Measurements from ENCODE around the gene AKT2. TPM values are rescaled to one million over a fixed set of nuclear protein-coding genes. Genes with fewer than 3 reads are reported as not detected.

Gene AKT2
- total RNA-seq, 1 donor from 2014 or later = 197 TPM

DNA sequence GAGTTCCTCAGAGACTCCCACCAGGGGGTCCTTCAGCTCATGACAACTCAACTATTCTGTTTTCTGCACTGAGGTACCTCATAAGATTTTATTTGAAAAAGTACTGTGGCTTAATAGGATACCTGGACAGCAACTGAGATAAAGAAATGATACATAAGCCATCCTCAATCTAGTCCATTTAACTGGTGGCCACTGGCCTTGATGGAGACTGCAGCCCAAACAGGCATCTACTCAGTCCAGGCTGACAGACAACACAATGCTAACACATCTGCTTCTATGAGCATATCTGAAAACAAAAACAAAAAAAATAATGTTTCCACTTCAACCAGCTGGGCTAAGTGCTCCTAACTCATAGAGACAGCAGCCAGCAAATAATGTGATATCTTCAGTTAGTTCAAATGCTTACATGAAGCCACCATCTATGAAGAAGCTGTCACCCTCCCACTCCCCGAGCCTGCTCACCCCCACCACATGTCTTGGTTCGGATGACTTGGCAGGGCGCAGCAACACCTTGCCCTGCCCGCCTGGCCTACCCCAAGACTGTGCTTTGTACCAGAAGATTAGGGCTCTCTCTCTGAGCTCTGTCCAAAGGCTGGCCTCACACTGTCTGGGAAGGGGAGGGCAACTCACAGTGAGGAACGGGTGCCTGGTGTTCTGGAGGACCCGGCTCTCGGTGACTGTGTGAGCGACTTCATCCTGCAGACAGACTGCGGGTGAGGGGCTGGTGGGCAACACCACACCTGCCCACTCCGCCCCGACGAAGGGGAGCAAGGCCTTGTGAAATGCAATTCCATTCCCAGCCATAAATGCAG, 45.5 kb downstream of the AKT2 start:
- peaks cover 6% of the 10 kb centered on the region for H3K27me3 Mint-ChIP-seq (ENCODE audit: unreplicated experiment)

DNA sequence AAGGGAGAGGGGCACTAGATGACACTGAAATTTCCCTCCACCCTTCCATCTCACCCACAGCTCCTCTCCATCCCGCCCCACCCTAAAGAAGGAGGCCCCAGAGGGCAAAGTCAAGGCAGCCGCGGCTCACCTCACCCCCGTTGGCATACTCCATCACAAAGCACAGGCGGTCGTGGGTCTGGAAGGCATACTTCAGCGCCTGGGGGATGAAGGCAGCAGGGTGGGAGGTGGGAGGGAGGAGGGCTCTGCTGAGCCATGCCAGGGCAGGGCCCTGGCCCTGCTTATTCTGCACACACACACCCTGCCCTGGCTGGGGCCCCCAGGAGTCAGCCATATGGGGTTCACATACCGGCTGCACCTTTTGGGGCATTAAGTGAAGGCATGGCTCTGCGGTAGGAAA, 46.4 kb downstream of the AKT2 start:
- H3K4me3 Mint-ChIP-seq (ENCODE audit: unreplicated experiment) = no peak overlapping the region
- no peaks in the 10 kb centered on the region for H3K4me1 Mint-ChIP-seq (ENCODE audit: low read depth, unreplicated experiment)
- no peaks in the 10 kb centered on the region for H3K36me3 Mint-ChIP-seq (ENCODE audit: unreplicated experiment)
- no peak for DNase-seq
- H3K9me3 Mint-ChIP-seq (ENCODE audit: unreplicated experiment) = peaks cover 2% of the 10 kb centered on the region
- TF ChIP-seq, protein P1, sequence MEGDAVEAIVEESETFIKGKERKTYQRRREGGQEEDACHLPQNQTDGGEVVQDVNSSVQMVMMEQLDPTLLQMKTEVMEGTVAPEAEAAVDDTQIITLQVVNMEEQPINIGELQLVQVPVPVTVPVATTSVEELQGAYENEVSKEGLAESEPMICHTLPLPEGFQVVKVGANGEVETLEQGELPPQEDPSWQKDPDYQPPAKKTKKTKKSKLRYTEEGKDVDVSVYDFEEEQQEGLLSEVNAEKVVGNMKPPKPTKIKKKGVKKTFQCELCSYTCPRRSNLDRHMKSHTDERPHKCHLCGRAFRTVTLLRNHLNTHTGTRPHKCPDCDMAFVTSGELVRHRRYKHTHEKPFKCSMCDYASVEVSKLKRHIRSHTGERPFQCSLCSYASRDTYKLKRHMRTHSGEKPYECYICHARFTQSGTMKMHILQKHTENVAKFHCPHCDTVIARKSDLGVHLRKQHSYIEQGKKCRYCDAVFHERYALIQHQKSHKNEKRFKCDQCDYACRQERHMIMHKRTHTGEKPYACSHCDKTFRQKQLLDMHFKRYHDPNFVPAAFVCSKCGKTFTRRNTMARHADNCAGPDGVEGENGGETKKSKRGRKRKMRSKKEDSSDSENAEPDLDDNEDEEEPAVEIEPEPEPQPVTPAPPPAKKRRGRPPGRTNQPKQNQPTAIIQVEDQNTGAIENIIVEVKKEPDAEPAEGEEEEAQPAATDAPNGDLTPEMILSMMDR (IDR thresholded peaks at IDR 0.05; ENCODE audit: partially characterized antibody, unreplicated experiment) = no peak
- peaks cover 6% of the 10 kb centered on the region for H3K27me3 Mint-ChIP-seq (ENCODE audit: unreplicated experiment)
- H3K27ac Mint-ChIP-seq (ENCODE audit: unreplicated experiment) = no peak overlapping the region

More for the DNA sequence above, 45.5 kb downstream of the AKT2 start:
- TF ChIP-seq, protein P1 (IDR thresholded peaks at IDR 0.05; ENCODE audit: partially characterized antibody, unreplicated experiment) = no peak
- Mint-ChIP-seq H3K9me3 (ENCODE audit: unreplicated experiment) (peaks cover 2% of the 10 kb centered on the region), H3K27ac (ENCODE audit: unreplicated experiment) (no peak overlapping the region), H3K4me1 (ENCODE audit: low read depth, unreplicated experiment) (no peaks in the 10 kb centered on the region), H3K4me3 (ENCODE audit: unreplicated experiment) (no peak overlapping the region), H3K36me3 (ENCODE audit: unreplicated experiment) (no peaks in the 10 kb centered on the region)
- no peak for DNase-seq

DNA sequence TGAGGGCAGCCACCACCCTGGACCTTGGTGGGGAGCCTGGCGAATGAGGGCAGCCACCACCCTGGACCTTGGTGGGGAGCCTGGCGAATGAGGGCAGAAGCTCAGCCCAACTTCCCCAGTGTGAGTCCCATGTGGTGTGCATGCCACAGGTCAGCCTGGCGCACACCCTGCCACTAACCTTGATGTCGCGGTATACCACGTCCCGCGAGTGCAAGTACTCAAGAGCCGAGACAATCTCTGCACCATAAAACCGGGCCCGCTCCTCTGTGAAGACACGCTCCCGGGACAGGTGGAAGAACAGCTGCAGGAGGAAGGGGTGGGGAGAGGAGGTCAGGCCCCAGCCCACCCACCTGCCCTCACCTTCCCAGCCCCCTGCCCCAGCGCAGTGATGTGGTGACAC, 47.4 kb downstream of the AKT2 start:
- Mint-ChIP-seq H3K4me3 (ENCODE audit: unreplicated experiment) (no peak overlapping the region), H3K4me1 (ENCODE audit: low read depth, unreplicated experiment) (no peaks in the 10 kb centered on the region), H3K9me3 (ENCODE audit: unreplicated experiment) (peaks cover 2% of the 10 kb centered on the region), H3K27ac (ENCODE audit: unreplicated experiment) (no peak overlapping the region), H3K27me3 (ENCODE audit: unreplicated experiment) (peaks cover 6% of the 10 kb centered on the region), H3K36me3 (ENCODE audit: unreplicated experiment) (no peaks in the 10 kb centered on the region)
- DNase-seq = no peak
- TF ChIP-seq, protein P1 (IDR thresholded peaks at IDR 0.05; ENCODE audit: partially characterized antibody, unreplicated experiment) = no peak

DNA sequence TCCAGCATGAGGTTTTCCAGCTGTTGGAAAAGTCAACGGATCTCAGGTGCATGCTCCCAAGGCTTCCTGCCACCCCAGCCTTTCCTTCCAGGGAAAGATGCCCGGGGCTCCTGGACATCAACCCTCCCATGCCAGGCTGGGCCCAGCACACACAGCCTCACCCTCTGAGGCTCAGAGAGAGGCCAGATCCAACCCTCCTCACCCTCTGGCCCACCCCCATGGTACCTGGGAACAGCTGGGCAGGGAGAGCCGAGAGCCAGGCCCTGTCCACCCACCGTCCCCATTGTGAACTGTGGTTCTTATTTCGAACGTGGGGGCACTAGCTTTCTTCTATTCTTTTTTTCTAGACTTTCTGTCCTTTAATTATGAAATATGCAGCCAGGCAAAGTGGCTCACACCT, 48.8 kb downstream of the AKT2 start:
- Mint-ChIP-seq H3K4me3 (ENCODE audit: unreplicated experiment) (no peak overlapping the region), H3K36me3 (ENCODE audit: unreplicated experiment) (no peaks in the 10 kb centered on the region), H3K27ac (ENCODE audit: unreplicated experiment) (no peak overlapping the region), H3K27me3 (ENCODE audit: unreplicated experiment) (peaks cover 6% of the 10 kb centered on the region), H3K4me1 (ENCODE audit: low read depth, unreplicated experiment) (peaks cover 2% of the 10 kb centered on the region), H3K9me3 (ENCODE audit: unreplicated experiment) (peaks cover 2% of the 10 kb centered on the region)
- DNase-seq = no peak
- TF ChIP-seq, protein P1 (IDR thresholded peaks at IDR 0.05; ENCODE audit: partially characterized antibody, unreplicated experiment) = no peak

DNA sequence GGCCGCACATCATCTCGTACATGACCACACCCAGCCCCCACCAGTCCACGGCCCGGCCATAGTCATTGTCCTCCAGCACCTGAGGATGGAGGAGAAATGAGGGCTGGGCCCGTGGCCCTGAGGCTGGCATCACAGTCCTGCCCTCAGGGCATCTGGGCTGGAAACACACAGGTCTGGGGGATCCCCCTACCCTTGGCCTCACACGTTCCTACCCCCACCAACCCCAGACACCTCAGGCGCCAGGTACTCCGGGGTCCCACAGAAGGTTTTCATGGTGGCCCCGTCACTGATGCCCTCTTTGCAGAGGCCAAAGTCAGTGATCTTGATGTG, 49.2 kb downstream of the AKT2 start:
- no peak overlapping the region for H3K4me3 Mint-ChIP-seq (ENCODE audit: unreplicated experiment)
- H3K27ac Mint-ChIP-seq (ENCODE audit: unreplicated experiment) = no peak overlapping the region
- H3K36me3 Mint-ChIP-seq (ENCODE audit: unreplicated experiment) = no peaks in the 10 kb centered on the region
- TF ChIP-seq, protein P1 (IDR thresholded peaks at IDR 0.05; ENCODE audit: partially characterized antibody, unreplicated experiment) = no peak
- peaks cover 4% of the 10 kb centered on the region for H3K4me1 Mint-ChIP-seq (ENCODE audit: low read depth, unreplicated experiment)
- no peak for DNase-seq
- H3K27me3 Mint-ChIP-seq (ENCODE audit: unreplicated experiment) = peaks cover 6% of the 10 kb centered on the region
- H3K9me3 Mint-ChIP-seq (ENCODE audit: unreplicated experiment) = no peaks in the 10 kb centered on the region

Measured in glutamatergic neuron (in vitro differentiated cells).